ENCODE measurements around the gene TACR2. TPM values are rescaled to one million over a fixed set of nuclear protein-coding genes. Genes with fewer than 3 reads are reported as not detected.

The TACR2 gene
- total and polyA plus RNA-seq, 2 of the 13 experiments (the other 11 are each of a cell fraction or from before 2014, with no cell fraction given): 0.04 TPM; not detected in 1

DNA sequence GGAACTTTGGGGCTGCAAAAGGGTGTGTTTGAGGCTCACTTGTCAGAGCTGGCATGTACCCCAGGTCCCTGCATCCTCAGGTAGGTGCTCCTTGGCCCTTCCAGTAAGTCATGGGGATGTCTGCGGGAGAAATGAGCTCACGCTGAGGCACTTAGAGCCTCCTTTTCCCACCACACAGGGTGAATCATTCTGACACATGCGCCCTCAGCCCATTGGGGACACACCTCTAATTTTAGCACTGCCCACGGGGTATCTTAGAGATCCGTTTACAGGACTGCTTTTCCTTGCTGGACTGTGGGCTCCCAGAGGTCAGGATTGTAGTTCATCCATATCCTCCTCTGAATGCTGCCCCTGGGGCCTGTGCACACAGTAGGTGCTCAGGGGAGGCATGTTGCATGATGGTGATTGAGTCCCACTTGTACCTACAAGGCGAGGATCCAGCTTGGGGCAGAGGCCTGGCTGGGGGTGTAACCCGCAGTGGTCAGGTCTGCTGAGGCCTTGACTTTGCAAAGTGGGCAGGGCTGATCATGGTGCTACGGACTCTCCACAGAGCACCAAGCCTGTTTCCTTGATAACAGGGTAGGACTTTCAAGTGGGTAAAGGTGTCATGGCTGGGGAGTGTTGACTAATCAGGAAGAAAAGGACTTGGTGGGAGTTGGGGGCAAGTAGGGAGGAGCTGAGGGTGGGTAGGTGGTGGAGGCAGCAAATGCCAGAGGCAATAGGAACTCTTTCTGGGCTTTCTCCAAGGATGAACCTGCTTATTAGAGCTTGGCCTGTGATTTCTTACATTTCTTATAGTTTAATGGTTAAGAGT, 40.4 kb upstream of the TACR2 start (continued):
- TF ChIP-seq SOX13 (IDR thresholded peaks at IDR 0.05) (no peak), SOX13 (CRISPR knock-in tag; conservative IDR thresholded peaks at IDR 0.05 in 1 of 2, IDR thresholded peaks at IDR 0.05 in 1 of 2) (no peak), CC2D1A (CRISPR knock-in tag; IDR thresholded peaks at IDR 0.05) (no peak), GATAD1 (CRISPR knock-in tag; IDR thresholded peaks at IDR 0.05) (no peak), PITX1 (CRISPR knock-in tag; IDR thresholded peaks at IDR 0.05) (no peak)

DNA sequence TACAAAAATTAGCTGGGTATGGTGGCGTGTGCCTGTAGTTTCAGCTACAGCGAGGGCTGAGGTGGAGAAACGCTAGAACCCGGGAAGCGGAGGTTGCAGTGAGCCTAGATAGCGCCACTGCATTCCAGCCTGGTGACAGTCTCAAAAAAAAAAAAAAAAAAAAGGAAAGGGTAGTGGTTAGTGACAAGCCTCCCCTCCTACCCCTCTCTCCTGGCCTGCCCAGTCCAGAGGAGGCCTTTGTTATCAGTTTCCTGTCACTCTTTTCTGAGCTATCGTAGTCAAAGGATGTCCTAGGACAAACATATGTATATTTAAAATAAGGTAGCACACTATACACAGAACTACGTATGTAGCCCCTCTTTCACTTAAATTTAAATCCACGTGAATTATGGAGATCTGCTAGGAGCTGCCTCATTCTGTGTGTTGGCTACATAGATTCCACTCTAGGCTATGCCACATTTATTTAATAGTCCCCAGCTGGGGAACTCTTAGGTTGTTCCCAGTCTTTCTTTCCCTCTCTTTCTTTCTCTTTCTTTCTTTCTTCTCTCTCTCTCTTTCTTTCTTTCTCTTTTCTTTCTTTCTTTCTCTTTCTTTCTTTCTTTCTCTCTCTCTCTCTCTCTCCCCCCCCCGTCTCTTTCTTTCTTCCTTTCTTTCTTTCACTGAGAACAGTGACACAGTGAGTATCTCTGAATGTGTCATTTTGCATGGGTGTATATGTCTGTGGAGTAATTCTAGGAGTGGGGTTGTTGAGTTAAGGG, 38.5 kb upstream of the TACR2 start:
- Histone ChIP-seq H3K27ac (ENCODE audit: extremely low read length, insufficient read depth, low read length) (no peak overlapping the region), H3K9me3 (ENCODE audit: low read length) (no peaks in the 10 kb centered on the region), H3K4me1 (ENCODE audit: insufficient read depth, low read length) (peaks cover 15% of the 10 kb centered on the region), H4K20me1 (ENCODE audit: insufficient read depth, low read length) (no peaks in the 10 kb centered on the region), H3K27me3 (ENCODE audit: control insufficient read depth in 1 of 2, insufficient read depth in 2 of 2, low read length in 2 of 2) (peaks cover 0 to 3% of the 10 kb centered on the region in 2 experiments; a peak in 2 of 5 replicates), H2AFZ (ENCODE audit: low read length) (no peak overlapping the region), H3K4me2 (ENCODE audit: low read depth, low read length) (no peak overlapping the region), H3K36me3 (replicated peaks in 1 of 2; ENCODE audit: control insufficient read depth in 1 of 2, insufficient read depth in 2 of 2, low read length in 2 of 2) (no peaks in the 10 kb centered on the region; a peak in 1 of 5 replicates), H3K4me3 (replicated peaks in 1 of 3; ENCODE audit: insufficient read depth in 1 of 3, low read depth in 2 of 3, low read length in 3 of 3) (no peak overlapping the region), H3K79me2 (ENCODE audit: insufficient read depth, low read length) (no peaks in the 10 kb centered on the region), H3K9ac (ENCODE audit: insufficient read depth, low read depth, low read length) (no peak overlapping the region)
- ATAC-seq (no peak), FAIRE-seq (no peak), DNase-seq (ENCODE audit: low spot score) (no peak)
- intact Hi-C loops (cut with micrococcal nuclease; ENCODE audit: unreplicated experiment) (no loop called here), in situ Hi-C loops (cut with HindIII; ENCODE audit: extremely low pct_ligation_motif_present, low pct_unique_long_range_greater_than_20kb) (no loop called here)
- no TSS peak for BruUV-seq (replicated peaks)
- CTCF ChIA-PET (ENCODE audit: low intra/inter-chr PET ratio, low total read pairs): no interaction called here
- POLR2A ChIA-PET: no interaction called here
- 68% methylated on average over 10 of the region's 10 CpGs for WGBS (ENCODE audit: low lambda C conversion rate)
- no peak for TF ChIP-seq ZNF143 (CRISPR knock-in tag; IDR thresholded peaks at IDR 0.05)
- TF ChIP-seq ATRX (CRISPR knock-in tag; IDR thresholded peaks at IDR 0.05; ENCODE audit: borderline replicate concordance): no peak
- TF ChIP-seq ZNF75D (CRISPR knock-in tag; IDR thresholded peaks at IDR 0.05; ENCODE audit: borderline replicate concordance): no peak
- TF ChIP-seq, protein P1, sequence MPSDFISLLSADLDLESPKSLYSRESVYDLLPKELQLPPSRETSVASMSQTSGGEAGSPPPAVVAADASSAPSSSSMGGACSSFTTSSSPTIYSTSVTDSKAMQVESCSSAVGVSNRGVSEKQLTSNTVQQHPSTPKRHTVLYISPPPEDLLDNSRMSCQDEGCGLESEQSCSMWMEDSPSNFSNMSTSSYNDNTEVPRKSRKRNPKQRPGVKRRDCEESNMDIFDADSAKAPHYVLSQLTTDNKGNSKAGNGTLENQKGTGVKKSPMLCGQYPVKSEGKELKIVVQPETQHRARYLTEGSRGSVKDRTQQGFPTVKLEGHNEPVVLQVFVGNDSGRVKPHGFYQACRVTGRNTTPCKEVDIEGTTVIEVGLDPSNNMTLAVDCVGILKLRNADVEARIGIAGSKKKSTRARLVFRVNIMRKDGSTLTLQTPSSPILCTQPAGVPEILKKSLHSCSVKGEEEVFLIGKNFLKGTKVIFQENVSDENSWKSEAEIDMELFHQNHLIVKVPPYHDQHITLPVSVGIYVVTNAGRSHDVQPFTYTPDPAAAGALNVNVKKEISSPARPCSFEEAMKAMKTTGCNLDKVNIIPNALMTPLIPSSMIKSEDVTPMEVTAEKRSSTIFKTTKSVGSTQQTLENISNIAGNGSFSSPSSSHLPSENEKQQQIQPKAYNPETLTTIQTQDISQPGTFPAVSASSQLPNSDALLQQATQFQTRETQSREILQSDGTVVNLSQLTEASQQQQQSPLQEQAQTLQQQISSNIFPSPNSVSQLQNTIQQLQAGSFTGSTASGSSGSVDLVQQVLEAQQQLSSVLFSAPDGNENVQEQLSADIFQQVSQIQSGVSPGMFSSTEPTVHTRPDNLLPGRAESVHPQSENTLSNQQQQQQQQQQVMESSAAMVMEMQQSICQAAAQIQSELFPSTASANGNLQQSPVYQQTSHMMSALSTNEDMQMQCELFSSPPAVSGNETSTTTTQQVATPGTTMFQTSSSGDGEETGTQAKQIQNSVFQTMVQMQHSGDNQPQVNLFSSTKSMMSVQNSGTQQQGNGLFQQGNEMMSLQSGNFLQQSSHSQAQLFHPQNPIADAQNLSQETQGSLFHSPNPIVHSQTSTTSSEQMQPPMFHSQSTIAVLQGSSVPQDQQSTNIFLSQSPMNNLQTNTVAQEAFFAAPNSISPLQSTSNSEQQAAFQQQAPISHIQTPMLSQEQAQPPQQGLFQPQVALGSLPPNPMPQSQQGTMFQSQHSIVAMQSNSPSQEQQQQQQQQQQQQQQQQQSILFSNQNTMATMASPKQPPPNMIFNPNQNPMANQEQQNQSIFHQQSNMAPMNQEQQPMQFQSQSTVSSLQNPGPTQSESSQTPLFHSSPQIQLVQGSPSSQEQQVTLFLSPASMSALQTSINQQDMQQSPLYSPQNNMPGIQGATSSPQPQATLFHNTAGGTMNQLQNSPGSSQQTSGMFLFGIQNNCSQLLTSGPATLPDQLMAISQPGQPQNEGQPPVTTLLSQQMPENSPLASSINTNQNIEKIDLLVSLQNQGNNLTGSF (CRISPR knock-in tag; IDR thresholded peaks at IDR 0.05): no peak
- no peak for TF ChIP-seq NR2F2 (IDR thresholded peaks at IDR 0.05; ENCODE audit: borderline replicate concordance, low read depth)
- no peak for TF ChIP-seq ZNF850 (CRISPR knock-in tag; conservative IDR thresholded peaks at IDR 0.05)
- TF ChIP-seq, protein P2, sequence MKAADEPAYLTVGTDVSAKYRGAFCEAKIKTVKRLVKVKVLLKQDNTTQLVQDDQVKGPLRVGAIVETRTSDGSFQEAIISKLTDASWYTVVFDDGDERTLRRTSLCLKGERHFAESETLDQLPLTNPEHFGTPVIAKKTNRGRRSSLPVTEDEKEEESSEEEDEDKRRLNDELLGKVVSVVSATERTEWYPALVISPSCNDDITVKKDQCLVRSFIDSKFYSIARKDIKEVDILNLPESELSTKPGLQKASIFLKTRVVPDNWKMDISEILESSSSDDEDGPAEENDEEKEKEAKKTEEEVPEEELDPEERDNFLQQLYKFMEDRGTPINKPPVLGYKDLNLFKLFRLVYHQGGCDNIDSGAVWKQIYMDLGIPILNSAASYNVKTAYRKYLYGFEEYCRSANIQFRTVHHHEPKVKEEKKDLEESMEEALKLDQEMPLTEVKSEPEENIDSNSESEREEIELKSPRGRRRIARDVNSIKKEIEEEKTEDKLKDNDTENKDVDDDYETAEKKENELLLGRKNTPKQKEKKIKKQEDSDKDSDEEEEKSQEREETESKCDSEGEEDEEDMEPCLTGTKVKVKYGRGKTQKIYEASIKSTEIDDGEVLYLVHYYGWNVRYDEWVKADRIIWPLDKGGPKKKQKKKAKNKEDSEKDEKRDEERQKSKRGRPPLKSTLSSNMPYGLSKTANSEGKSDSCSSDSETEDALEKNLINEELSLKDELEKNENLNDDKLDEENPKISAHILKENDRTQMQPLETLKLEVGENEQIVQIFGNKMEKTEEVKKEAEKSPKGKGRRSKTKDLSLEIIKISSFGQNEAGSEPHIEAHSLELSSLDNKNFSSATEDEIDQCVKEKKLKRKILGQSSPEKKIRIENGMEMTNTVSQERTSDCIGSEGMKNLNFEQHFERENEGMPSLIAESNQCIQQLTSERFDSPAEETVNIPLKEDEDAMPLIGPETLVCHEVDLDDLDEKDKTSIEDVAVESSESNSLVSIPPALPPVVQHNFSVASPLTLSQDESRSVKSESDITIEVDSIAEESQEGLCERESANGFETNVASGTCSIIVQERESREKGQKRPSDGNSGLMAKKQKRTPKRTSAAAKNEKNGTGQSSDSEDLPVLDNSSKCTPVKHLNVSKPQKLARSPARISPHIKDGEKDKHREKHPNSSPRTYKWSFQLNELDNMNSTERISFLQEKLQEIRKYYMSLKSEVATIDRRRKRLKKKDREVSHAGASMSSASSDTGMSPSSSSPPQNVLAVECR (CRISPR knock-in tag; IDR thresholded peaks at IDR 0.05; ENCODE audit: borderline replicate concordance): no peak

All from HepG2 (cell line).